T follicular helper cell (primary cell): ENCODE data around the gene XDH.

ENCODE experiments used
- DNase-seq: peaks from one replicate; pipeline ENCODE4 v3.0.0-alpha.2; 2020; ENCODE audit warnings: low read depth
- total RNA-seq, 2 experiments: gene quantifications; one replicate each; lab custom pipeline; 2026; lab: John Stamatoyannopoulos, UW

Gene XDH
- total RNA-seq: 0 to 0.06 reads per million in 2 experiments

DNA sequence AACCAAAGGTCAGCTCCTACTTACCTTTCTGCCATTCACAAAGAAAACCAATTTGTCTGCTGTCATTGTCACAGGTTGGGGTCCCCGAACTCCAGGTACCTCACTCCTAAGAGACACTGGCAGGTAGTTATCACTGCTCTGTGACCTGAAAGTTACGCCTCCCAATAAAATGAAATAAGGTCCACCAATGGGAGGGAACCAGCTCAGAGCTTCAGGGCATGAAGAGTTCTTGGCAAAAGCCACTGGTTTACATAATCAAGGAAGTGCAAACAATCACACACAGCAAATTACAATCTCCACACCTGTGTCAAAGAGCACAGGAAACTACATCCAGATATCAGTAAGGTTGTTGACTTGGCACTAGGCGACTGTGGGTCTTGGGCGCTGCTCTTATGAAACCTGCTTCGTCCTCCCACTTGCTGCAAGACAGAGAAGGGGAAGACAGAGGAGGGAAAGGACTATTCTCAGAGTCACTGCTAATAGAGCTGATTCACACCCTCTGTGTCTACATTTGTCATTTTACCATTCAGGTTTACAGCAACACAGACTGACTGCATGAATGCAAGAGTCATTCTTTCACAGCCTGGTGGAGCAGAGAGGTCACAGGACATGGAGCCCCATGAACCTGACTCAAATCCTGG, at the start of gene XDH:
Gene XDH (minus strand): TSS at position 142 of the 641 bp plus-strand sequence. CDS start 76 bp downstream, at position 66.
- no peak for DNase-seq

DNA sequence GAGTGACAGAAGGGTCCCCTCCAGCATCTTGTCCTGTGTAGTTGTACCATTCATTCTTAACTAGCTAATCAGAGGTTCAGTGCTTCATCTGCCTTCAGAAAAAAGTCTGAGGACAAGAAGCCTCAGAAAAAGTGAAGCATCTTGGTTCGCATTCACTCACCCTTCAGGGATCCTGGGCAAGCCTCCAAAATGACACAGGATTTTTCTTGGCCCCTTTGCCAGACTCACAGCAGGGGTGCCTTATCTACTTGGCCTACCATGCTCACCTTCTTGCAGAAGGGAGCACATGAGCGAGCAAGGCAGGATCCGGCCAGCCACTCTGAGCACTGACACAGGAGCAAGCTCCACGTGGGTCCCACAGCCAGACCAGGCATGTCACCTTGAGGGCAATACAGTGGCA, 43.1 kb upstream of the XDH start:
- DNase-seq: no peak

DNA sequence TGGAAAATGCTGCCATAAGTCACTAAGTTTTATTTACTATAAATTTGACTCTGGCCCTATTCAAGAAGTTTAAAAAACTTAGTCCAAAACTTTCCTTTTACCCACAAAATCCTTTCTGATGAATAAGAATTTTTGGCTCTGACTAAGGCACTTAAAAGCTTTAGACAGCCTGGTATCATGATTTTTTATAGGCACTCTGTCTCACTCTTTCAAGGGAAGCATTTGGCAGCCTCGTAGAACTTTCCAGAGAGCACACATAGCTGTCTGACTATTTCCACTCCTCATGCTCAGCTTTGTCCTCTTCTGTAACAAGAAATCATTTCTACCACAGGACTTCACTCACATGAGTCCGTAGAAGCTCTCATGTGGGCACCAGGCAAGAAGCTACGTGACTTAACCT, 32.3 kb upstream of the XDH start:
- DNase-seq: no peak

DNA sequence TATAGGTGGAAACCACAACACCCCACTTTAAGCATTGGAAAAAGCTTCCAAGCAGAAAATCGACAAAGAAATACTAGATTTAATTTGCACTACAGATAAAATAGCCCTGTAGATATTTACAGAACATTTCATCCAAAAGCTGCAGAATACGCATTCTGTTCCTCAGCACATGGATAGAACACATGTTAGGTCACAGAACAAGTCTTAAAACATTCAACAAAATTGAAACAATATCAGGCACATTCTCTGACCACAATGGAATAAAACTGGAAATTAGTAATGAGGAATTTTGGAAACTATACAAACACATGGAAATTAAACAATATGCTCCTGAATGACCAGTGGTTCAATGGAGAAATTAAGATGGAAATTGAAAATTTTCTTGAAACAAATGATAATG, 27.8 kb upstream of the XDH start:
- DNase-seq: no peak

DNA sequence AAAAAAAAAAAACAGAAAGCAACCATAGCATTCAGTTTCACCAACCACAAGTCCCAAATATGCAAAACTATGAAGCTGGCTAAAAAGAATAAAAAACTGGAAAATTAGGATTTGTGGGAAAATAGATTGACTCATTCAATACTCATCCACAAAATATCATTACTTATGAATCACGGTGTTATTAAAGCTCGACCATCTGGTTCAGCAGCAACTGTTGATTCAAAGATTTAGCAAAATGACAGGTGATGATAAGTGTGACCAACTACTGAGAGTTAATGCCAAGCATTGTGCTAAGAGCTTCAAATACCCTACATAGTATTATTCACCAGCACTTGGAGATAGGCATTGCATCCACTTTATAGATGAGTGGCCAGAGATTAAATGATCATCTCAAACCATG, 26.2 kb upstream of the XDH start:
- no peak for DNase-seq

DNA sequence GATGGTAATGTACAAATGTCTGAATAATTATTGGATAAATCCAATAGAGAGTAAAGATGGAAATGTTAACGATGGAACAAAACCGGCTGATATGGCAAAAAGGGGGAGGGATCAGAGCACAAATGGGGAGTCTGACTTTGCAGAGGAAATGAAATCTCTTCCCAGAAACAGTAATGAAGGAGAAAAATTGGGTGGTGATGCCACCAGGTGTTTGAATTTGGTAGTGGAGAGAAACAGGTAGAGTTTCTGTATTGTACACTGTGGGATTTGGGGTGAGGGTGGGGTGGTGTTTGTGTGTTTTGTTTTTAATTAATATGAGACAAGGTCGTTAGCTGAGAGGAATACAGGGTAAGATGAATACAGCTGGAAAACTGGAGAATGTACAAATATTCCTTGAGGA, 20.4 kb upstream of the XDH start:
- no peak for DNase-seq

DNA sequence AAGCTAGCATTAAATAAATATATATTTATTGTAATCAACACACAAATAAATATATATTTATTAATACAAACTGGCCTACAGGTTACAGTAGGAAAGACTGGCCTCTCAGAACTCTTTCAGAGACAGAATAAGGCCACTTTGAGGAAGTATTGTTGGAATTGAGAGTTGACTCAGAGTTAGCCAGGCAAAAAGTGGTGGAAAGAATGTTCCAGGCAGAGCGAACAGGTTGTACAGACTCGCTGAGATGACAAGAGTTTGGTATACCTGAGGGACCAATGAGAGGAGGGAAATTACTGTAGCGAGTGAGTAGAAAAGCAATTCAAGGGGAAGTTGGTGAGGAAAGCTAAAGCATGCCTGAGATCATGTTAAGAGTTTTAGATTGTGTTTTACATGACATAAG, 19.0 kb upstream of the XDH start:
- DNase-seq: no peak

DNA sequence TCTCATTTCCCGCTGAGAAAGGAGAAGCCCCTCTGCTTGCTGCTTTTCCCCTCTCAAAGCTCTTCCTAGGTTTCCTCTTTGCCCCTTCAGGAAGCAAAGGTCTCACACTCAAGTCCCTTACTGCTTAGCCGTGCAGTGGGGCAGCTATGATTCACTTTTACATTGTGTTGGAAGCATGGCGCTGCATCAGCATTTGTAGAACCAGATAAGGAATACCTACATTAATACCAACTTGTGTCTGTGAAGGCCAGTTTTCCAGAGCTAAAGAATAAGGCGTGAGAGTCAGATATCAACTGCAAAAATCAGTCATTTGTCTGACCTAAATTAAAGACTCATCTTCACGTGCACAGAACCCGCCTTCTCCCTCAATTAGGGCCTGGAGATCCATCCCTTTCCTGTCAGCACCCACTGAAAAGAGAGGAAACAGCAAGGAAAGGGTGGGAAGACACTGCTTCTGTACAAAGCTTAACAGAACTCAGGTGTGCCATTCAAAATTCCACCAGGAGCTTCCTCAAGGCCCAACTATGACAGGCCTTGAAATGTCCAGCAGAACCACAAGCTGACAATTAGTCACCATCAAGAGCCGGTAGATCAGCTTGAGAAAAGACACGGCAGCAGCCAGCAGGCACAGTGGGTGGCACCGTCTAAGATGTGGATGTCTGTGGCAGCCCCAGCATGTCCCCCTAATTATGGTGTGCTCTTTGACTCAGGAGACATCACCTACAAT, 16.1 kb upstream of the XDH start:
- DNase-seq: no peak

DNA sequence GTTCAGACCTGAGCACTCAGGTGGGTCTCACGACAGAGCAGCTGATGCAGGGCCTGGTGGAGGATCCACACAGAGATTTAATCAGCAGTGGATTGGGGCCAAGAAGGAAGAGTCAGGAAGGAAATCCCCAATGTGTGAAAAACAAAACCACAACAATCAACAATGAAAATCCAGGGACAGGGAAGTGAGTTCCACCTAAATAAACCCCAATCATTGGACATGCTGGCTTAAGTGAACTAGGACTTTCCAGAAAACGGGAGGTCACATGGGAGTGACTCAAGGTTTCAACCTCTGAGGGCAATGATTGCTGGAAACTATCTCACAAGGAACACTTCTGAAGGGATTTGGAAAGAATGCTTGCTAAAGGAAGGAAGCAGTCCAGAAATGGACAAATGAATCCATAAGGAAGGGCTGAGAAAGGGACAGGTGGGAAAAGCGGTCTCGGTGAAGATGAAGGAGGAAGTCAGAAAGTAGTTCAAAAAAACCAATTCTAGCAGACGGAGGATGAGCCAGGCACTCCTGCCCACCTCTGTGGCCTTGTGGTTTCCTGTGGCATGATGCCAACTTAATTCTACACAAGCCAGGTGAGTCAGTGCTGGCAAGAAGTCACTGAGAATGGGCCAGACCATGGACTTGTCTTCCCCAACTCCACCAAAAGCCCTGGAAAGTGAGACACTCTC, 15.4 kb upstream of the XDH start:
- peak; percentile 1 for DNase-seq

DNA sequence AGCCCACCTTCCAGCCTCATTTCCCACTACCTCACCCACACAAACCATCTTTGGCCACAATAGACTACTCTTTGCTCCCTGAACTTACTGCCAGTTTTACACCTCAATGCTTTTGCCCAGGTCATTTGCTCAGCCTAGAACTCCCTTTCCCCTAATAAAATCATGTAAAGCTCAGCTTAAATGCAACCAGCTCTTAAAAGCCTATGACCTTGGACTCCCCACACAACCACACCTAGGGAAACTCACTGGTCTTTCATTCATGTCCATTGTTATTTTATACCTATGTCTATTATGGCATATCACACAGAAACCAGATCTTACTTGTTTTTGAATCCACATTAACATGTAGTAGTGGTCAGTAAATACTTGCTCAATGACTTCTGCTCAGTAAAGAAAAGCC, 14.5 kb upstream of the XDH start:
- DNase-seq: no peak

DNA sequence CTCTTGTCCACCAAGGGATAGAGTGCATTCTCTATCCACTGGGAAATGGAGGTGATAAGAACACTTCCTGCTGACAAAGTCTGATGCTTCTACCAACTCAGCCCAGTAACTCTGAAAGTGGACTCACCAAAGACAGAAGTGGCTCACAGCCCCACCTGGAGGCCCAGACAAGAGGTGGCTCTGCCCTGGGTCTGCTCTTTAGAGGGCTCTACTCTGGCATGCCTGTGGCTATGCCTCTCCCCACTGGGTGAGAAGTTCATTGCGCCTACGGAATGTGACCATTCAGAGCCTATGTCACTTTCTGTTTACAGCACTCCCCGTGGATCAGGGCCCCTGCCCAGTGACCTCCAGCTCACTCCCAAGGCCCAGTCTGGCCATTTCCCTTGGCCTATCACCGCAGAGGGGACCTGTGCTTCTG, 13.5 kb upstream of the XDH start:
- no peak for DNase-seq

DNA sequence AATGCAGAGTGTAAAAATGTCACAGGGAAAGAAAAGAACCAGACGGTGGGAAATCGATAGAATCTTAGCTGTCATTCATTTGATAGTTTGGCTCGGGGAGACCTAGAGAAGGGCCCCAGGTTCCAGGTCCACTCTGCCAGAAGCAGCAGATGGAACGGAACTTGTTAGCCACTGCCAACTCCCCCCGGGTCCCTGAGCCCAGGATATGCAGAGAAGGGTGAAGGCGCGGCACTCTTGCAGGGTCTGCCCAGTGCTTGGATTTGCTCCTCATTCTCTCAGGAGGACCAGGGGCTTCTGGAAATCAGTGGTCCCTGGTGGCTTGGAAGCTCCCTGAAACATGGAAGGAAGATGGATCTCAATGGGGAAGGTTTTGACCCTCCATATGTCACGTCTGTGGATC, 11.6 kb upstream of the XDH start:
- DNase-seq: no peak

DNA sequence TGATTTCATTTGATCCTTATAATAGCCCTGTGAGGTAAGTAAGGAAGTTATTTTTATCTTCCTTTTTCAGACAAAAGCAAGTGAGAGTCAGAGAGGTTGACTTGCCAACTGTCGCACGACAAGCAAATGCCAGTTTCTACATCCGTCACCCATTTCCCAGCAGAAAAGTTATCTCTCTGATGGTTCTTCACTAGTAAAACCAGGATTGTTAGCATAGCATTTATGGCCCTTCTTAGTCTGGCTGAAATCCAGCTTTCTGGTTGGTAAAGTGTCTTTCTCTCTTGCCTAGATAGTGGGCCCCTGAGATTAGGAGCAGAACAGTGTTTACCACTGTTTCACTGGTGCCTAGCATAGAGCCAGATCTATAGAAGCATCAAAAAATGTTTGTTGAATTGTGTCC, 7.1 kb upstream of the XDH start:
- DNase-seq: no peak

DNA sequence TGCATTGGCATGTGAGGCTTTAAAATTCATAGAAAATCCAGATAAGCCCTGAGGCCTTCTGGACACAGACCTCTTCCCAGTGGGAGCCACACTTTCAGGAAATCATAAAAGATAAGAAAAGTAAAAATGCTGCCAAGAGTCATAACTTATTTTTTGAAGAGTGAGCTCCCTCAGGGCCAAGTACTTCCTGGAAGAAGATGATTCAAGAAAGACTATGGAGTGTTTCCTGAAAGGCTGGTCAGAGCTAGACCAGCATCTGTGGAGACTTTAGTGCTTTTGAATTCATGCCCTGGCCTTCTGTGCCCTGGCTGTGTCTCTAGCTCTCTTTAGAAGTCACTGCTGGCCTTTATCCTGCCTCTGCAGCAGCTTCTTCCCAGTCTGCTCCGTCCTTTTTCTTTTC, 6.4 kb upstream of the XDH start:
- DNase-seq: no peak

DNA sequence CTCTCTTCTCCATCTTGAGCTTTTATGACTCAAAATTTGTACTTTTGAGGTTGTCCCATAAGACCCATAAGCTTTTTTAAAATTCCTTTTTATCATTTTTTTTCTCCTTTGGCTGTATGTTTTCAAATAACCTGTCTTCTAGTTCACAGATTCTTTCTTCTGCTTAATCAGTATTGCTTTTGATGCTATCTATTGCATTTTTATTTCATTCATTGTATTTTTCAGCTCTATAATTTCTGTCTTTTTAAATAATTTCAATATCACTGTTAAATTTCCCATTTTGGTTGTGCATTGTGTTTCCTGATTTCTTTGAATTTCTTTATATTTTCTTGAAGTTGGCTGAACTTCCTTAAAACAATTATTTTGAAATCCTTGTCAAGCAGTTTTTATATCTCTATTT, 4.8 kb upstream of the XDH start:
- DNase-seq: no peak

DNA sequence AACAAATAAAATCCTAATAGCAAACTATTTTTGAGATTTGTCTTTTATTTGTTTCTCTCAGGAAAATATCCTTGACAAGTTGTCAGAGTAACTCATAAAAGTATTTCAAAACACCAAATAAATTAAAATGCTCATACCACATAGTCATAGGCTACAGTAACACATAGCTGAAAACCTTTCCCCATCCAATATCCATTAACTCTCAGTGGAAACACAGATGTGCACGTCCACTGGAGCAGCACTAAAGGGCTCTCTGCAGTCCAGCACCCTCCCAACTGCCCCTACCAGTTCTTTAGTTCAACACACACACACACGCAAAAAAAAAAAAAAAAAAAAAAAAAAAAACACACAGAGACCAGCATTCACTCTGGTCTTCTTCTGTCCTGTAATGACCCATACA, 879 bp upstream of the XDH start:
- no peak for DNase-seq

DNA sequence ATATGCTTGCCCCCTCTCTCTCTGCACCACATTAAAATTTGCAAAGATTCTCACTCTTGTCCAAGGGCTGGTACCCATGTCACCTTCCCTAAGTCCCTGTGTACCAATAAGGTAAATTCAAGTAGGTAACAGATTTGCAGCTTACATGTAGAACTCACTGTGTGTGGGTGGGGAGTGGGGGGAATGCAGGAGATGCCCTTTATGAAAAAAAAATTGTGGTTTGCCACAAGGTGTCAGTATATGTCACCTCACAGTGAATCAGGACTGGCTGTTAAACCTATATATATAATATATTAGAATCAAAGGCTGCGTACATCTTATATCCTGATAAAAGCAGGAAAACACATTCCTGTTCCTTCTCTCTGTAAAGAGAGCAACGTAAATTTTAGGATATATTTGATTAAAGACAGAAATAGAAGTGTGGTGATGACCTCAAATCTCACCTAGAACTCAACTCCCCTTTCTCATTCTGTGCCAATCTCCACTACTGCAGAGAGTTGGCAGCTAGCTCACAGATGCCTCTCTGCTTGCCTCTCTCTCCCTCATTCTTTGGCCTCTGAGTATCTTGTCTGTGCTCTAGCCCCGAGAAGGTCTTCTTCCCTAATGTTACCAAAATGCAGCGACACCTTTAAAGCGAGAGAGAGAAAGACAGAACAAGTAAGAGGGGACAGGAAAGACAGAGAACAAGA, 536 bp downstream of the XDH start:
- DNase-seq: no peak

DNA sequence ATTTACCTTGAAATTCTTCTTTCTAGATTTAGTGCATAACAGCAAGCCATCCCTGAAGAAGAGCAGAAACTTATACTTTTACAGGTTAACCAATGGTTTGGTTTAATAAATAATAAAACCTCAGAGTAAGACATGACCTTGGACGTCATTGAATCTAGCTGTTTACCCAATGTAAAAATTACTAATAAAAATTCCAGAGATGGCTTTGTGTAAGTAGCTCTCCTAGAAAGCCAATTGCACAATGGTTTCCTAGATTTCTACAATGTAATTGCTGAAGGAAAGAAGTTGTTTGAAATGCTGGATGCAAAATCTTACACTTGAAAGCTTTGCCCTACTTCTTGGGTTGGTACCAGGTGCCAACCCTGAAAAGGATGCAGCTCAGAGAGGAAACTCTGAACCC, 1.5 kb downstream of the XDH start:
- no peak for DNase-seq

DNA sequence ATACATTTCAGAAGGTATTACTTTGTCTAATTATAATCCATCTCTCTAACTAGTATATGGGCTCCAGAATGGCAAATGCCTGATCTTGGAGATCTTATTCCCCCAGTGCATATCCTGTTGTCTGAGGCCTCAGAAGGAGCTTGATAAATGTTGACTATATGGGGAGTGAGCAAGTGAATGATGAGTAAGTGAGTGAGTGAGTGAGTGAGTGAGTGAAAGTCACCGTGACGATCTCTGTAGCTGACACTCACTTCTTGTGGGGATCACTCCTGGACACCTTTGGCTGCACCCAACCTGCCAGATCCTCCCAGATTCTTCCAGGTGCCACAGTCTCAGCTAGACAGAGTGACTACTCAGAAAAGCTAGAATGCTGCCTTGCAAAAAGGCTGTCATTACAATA, 2.8 kb downstream of the XDH start:
- DNase-seq: no peak

DNA sequence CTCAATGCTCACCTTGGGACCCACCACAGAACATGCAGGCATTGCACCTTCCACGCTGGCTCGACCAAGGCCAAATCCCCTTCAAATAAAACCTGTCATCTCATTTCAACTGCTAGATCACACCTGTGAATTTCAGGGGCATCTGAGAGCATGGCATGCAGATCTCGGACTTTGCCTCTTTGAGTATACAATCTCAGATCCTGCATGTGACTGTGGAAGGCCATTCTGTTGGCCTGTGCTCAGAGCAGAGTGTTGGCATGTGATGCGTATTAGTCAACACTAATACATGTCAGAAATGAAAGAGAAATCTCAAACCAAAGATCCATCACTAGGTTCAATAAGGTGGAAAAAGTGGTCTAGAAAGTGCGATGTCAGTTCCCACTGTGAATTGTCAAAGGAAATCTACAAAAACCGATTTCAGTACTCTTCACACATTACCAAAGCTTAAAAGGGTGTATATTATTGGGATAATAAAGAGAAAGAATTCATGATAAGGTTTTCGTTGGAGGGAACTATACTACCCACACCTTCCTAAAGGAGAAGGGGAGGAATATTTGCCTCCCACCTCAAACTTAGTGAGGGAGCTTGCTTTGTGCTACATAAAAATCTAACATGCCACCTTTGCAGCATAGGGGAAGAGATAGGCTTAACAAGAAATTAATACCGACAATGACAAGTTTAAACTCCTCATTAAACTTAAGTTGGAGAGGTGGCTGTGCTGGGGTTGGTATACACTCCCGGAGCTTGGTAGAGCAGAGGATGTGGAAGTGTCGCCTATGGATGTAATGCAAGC, 7.8 kb downstream of the XDH start:
- DNase-seq: no peak

DNA sequence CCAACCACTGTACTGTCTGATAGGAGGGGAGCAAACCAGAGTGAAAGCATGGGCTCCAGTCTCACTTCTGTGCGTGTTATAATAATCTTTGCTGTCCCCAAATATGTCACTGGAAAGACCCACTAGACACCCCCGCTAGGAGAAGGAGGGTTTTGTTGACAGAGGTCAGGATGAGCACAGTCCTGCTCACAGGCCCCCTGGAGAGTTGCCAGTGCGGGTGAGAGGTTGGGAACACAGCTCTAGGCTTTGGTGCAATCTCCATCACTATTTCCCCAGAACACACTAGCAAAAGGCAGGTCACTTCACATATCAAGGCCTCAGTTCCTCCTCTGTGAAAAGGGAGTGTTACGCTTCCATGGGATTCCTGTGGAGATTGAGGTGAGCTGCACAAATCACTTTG, 9.7 kb downstream of the XDH start:
- no peak for DNase-seq

DNA sequence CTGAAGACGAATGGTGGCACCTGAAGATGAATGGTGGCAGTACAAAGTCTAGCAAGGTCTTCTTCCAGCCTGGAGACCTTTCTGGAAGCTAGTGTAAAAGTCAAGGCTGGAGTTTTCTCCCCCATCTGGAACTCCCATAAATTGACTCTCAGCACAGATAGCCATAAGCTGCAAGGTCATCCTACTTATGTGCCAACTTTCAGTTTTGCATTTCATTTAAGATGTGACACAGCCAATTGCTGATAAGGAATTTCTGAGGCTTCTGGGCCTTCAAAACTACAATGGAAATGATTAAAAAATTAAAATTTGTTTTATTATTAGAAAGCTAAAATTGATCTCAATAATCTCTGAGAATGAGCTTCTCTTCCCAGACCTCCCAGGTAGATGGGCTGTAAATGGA, 10.2 kb downstream of the XDH start:
- DNase-seq: no peak
